Bladder microvascular endothelial cell (primary cell): ENCODE results near the gene ZDHHC17. TPM values are rescaled to one million over a fixed set of nuclear protein-coding genes. Genes with fewer than 3 reads are reported as not detected.

Source experiments
- total RNA-seq: library from RNA; depleted of rRNA; stranded (reverse); fragments of >200 nt; gene quantifications from 2 replicates; pipeline ENCODE4 v1.2.3, GENCODE V29; 2014

Gene ZDHHC17, protein sequence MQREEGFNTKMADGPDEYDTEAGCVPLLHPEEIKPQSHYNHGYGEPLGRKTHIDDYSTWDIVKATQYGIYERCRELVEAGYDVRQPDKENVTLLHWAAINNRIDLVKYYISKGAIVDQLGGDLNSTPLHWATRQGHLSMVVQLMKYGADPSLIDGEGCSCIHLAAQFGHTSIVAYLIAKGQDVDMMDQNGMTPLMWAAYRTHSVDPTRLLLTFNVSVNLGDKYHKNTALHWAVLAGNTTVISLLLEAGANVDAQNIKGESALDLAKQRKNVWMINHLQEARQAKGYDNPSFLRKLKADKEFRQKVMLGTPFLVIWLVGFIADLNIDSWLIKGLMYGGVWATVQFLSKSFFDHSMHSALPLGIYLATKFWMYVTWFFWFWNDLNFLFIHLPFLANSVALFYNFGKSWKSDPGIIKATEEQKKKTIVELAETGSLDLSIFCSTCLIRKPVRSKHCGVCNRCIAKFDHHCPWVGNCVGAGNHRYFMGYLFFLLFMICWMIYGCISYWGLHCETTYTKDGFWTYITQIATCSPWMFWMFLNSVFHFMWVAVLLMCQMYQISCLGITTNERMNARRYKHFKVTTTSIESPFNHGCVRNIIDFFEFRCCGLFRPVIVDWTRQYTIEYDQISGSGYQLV
- total RNA-seq = 51.3 and 127 TPM in 2 replicates

DNA sequence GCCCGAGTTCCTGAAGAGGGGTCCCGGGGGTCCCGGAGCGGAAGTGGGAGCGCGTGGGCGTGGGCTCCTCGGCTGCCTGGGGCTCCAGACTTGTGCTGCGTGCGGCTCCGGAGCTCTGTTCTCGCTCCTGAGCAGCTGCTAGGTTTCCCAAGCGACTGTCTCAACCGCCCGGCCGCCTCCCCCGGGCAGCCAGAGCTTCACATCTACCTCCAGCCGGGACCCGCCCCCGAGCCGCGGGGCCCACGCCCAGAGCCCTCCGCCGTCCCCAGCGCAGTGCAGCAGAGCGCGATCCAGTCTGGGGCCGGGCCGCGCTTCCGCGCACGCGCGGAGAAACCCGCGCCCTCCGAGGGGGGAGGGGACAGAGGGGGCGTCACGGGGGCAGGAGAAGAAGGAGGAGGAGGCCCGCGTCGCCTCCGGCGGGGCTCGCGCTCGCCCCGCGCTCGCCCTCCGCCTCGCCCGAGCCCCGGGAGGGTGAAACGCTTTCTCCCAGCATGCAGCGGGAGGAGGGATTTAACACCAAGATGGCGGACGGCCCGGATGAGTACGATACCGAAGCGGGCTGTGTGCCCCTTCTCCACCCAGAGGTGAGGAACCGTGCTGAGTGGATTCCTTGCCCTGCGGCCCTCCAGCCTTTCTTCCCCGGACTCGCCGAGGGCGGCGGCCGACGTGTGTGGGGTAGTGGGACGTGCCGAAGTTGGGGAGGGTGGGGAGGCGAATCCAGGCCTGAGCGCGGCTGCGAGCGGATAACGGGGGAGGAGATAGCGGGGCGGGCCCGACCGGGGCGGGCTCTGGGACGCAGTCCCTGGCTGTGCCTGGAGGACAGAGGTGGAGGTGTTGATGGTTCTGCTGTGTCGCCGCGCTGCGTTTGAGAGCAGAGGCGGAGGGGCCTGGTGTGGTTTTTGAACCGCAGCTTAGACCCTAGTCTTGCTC, at the start of gene ZDHHC17:
ZDHHC17 (plus strand) TSS at position 370 of the 930 bp plus-strand sequence; CDS start at position 492, 122 bp downstream.

GRCh38 chr12:76878899-76879709, 115.2 kb downstream of the ZDHHC17 start, which contains the start of gene CSRP2:
Gene CSRP2, minus strand, starts transcription at chr12:76879019. Its CDS starts 12,759 bp downstream, at chr12:76866260.

Other genes starting within 250 kb of the ZDHHC17 start
- gene OSBPL8, start 204.3 kb upstream of the ZDHHC17 start, total RNA-seq = 28.0 and 67.8 TPM in 2 replicates
- gene CSRP2, start 114.9 kb downstream of the ZDHHC17 start, total RNA-seq = 12.3 and 21.1 TPM in 2 replicates